Activated CD8-positive, alpha-beta memory T cell treated with anti-CD3 and anti-CD28 coated beads, Interleukin-2, amount 50 U/mL, for 4 hours (primary cell): ENCODE measurements around the gene SLC2A13.
"Not testable (repeated sequence)": the region's sequence is repeated elsewhere in the genome, so short reads cannot be mapped to it uniquely, and the experiment has no call there.

Experiments used
- DNase-seq: peaks from one replicate; pipeline ENCODE4 v3.0.0-alpha.2; 2020

The SLC2A13 gene

GRCh38 chr12:39848218-39848617 lies 257.7 kb downstream of the SLC2A13 start:
- not testable (repeated sequence) for DNase-seq

GRCh38 chr12:39846971-39847650 lies 258.8 kb downstream of the SLC2A13 start:
- DNase-seq: no peak

- DNase-seq: no peak
Measured at GRCh38 chr12:39846304-39846703, 259.6 kb downstream of the SLC2A13 start.

- no peak for DNase-seq
Measured at GRCh38 chr12:39840422-39840821, 265.5 kb downstream of the SLC2A13 start.

- no peak for DNase-seq
Measured at GRCh38 chr12:39839072-39839471, 266.8 kb downstream of the SLC2A13 start.

GRCh38 chr12:39835517-39836489 lies 270.1 kb downstream of the SLC2A13 start:
- DNase-seq: no peak

- DNase-seq: no peak
Measured at GRCh38 chr12:39831587-39832315, 274.1 kb downstream of the SLC2A13 start.

GRCh38 chr12:39830852-39831520 lies 274.9 kb downstream of the SLC2A13 start:
- DNase-seq: no peak

GRCh38 chr12:39830171-39830570 lies 275.7 kb downstream of the SLC2A13 start:
- no peak for DNase-seq

GRCh38 chr12:39824505-39825212 lies 281.2 kb downstream of the SLC2A13 start:
- no peak for DNase-seq

- no peak for DNase-seq
Measured at GRCh38 chr12:39816671-39817185, 289.2 kb downstream of the SLC2A13 start.

GRCh38 chr12:39815746-39816145 lies 290.1 kb downstream of the SLC2A13 start:
- no peak for DNase-seq

- no peak for DNase-seq
Measured at GRCh38 chr12:39814626-39815025, 291.3 kb downstream of the SLC2A13 start.

- DNase-seq: no peak
Measured at GRCh38 chr12:39813776-39814175, 292.1 kb downstream of the SLC2A13 start.

GRCh38 chr12:39812456-39812855 lies 293.4 kb downstream of the SLC2A13 start:
- not testable (repeated sequence) for DNase-seq

GRCh38 chr12:39807043-39807442 lies 298.8 kb downstream of the SLC2A13 start:
- no peak for DNase-seq

GRCh38 chr12:39805651-39806050 lies 300.2 kb downstream of the SLC2A13 start:
- DNase-seq: no peak

- no peak for DNase-seq
Measured at GRCh38 chr12:39804898-39805297, 301.0 kb downstream of the SLC2A13 start.

GRCh38 chr12:39804479-39804878 lies 301.4 kb downstream of the SLC2A13 start:
- DNase-seq: no peak

- DNase-seq: no peak
Measured at GRCh38 chr12:39803151-39803550, 302.7 kb downstream of the SLC2A13 start.

GRCh38 chr12:39798977-39799376 lies 306.9 kb downstream of the SLC2A13 start:
- DNase-seq: no peak

GRCh38 chr12:39798429-39798828 lies 307.5 kb downstream of the SLC2A13 start:
- DNase-seq: no peak
